SK-N-MC (cell line): ENCODE measurements around the gene RPS6KB2.

Source experiments
- DNase-seq: peaks from one replicate; pipeline ENCODE4 v3.0.0-alpha.2; 2011; ENCODE audit warnings: low read depth, low spot score
- H3K27ac ChIP-seq: fragments of 200-600 bp; sonication (generic); 2 replicates; pipeline ENCODE4 v1.5.1; 2016; ENCODE audit warnings: mixed run types
- H3K36me3 ChIP-seq: fragments of 200-600 bp; sonication (generic); 2 replicates; pipeline ENCODE4 v1.6.1; 2017; ENCODE audit warnings: antibody characterized with exemption, low read length, mixed read lengths; ENCODE audit not compliant: insufficient read depth
- H3K4me3 ChIP-seq: fragments of 200-600 bp; sonication (generic); 2 replicates; pipeline ENCODE4 v1.5.1; 2016
- H3K9ac ChIP-seq: fragments of 200-600 bp; sonication (generic); 2 replicates; pipeline ENCODE4 v1.8.0; 2017; ENCODE audit warnings: mixed run types, mixed read lengths; ENCODE audit not compliant: insufficient read length
- H3K9me3 ChIP-seq: fragments of 200-600 bp; sonication (generic); 2 replicates; pipeline ENCODE4 v1.6.1; 2017; ENCODE audit warnings: low read depth, mild to moderate bottlenecking, antibody characterized with exemption, low read length, moderate library complexity, mixed read lengths
- EZH2 ChIP-seq: fragments of 200-600 bp; sonication (generic); IDR thresholded peaks from one replicate; pipeline ENCODE4 v1.6.1; 2017; ENCODE audit warnings: antibody characterized with exemption
- FOXP2 ChIP-seq: optimal IDR thresholded peaks from 2 replicates; pipeline ENCODE3; 2011; ENCODE audit warnings: mild to moderate bottlenecking, moderate library complexity; ENCODE audit not compliant: insufficient read depth; ENCODE audit errors: extremely low read length, control extremely low read depth
- POLR2AphosphoS5 ChIP-seq: IDR thresholded peaks from 2 replicates; pipeline ENCODE4 v1.6.1; 2012; ENCODE audit warnings: mild to moderate bottlenecking, low read depth, low read length, borderline replicate concordance

The RPS6KB2 gene

GRCh38 chr11:67387518-67387917, 40.8 kb upstream of the RPS6KB2 start:
- H3K9me3 ChIP-seq: no peaks in the 10 kb centered on the region
- no peak overlapping the region for H3K4me3 ChIP-seq
- H3K9ac ChIP-seq: no peak overlapping the region
- no peaks in the 10 kb centered on the region for H3K36me3 ChIP-seq
- H3K27ac ChIP-seq: no peak overlapping the region
- DNase-seq: no peak
- TF ChIP-seq FOXP2 (no peak), POLR2AphosphoS5 (no peak), EZH2 (no peak)

GRCh38 chr11:67389477-67389876, 38.8 kb upstream of the RPS6KB2 start:
- H3K9ac ChIP-seq: no peak overlapping the region
- no peaks in the 10 kb centered on the region for H3K9me3 ChIP-seq
- H3K4me3 ChIP-seq: no peak overlapping the region
- H3K36me3 ChIP-seq: peaks cover 10% of the 10 kb centered on the region; the same call in 1 of the 2 replicates
- DNase-seq: no peak
- TF ChIP-seq POLR2AphosphoS5 (no peak), EZH2 (no peak), FOXP2 (no peak)
- H3K27ac ChIP-seq: no peak overlapping the region

GRCh38 chr11:67390947-67391303, 37.4 kb upstream of the RPS6KB2 start:
- no peak for TF ChIP-seq EZH2
- no peak for TF ChIP-seq POLR2AphosphoS5
- no peak for TF ChIP-seq FOXP2
- H3K9me3 ChIP-seq: no peaks in the 10 kb centered on the region
- peak overlapping the region; percentile 91 for H3K27ac ChIP-seq
- H3K4me3 ChIP-seq: peak overlapping the region; percentile 99
- H3K36me3 ChIP-seq: peaks cover 15% of the 10 kb centered on the region; the same call in 1 of the 2 replicates
- no peak for DNase-seq
- H3K9ac ChIP-seq: peak overlapping the region; percentile 99

GRCh38 chr11:67391304-67392182, 36.8 kb upstream of the RPS6KB2 start, which contains the start of gene RAD9A:
RAD9A (plus strand) TSS chr11:67391986; CDS start chr11:67392045, 59 bp downstream.
- Histone ChIP-seq H3K36me3 (peaks cover 20% of the 10 kb centered on the region; the same call in 1 of the 2 replicates), H3K4me3 (peak within 1 kb of the TSS; percentile 99)

GRCh38 chr11:67392183-67392715, 36.0 kb upstream of the RPS6KB2 start:
- H3K9ac ChIP-seq: peak overlapping the region; percentile 99
- peaks cover 27% of the 10 kb centered on the region; the same call in 1 of the 2 replicates for H3K36me3 ChIP-seq
- H3K9me3 ChIP-seq: no peaks in the 10 kb centered on the region
- peak overlapping the region; percentile 99 for H3K4me3 ChIP-seq
- no peak for DNase-seq
- TF ChIP-seq POLR2AphosphoS5 (no peak), EZH2 (no peak), FOXP2 (no peak)
- no peak overlapping the region for H3K27ac ChIP-seq

More at GRCh38 chr11:67391304-67392182, 36.8 kb upstream of the RPS6KB2 start, which contains the start of gene RAD9A:
- TF ChIP-seq FOXP2 (no peak), POLR2AphosphoS5 (peak; percentile 92)
- Histone ChIP-seq H3K27ac (peak within 1 kb of the TSS; percentile 91), H3K9ac (peak within 1 kb of the TSS; percentile 99), H3K9me3 (no peaks in the 10 kb centered on the region)
- DNase-seq: peak; percentile 32

GRCh38 chr11:67393437-67393836, 34.9 kb upstream of the RPS6KB2 start:
- no peaks in the 10 kb centered on the region for H3K9me3 ChIP-seq
- H3K9ac ChIP-seq: no peak overlapping the region
- H3K4me3 ChIP-seq: no peak overlapping the region
- no peak overlapping the region for H3K27ac ChIP-seq
- peaks cover 39% of the 10 kb centered on the region for H3K36me3 ChIP-seq
- DNase-seq: no peak
- TF ChIP-seq POLR2AphosphoS5 (no peak), FOXP2 (no peak)

- H3K9me3 ChIP-seq: no peaks in the 10 kb centered on the region
- H3K4me3 ChIP-seq: no peak overlapping the region
- peaks cover 44% of the 10 kb centered on the region for H3K36me3 ChIP-seq
- no peak for DNase-seq
- no peak overlapping the region for H3K27ac ChIP-seq
- no peak overlapping the region for H3K9ac ChIP-seq
- TF ChIP-seq FOXP2: no peak
- TF ChIP-seq POLR2AphosphoS5: no peak
- no peak for TF ChIP-seq EZH2
These were observed 34.3 kb upstream of the RPS6KB2 start for GRCh38 chr11:67393990-67394389.

- H3K9ac ChIP-seq: no peak overlapping the region
- no peaks in the 10 kb centered on the region for H3K9me3 ChIP-seq
- no peak overlapping the region for H3K27ac ChIP-seq
- peaks cover 54% of the 10 kb centered on the region for H3K36me3 ChIP-seq
- H3K4me3 ChIP-seq: no peak overlapping the region
- TF ChIP-seq EZH2: no peak
- TF ChIP-seq FOXP2: no peak
- TF ChIP-seq POLR2AphosphoS5: no peak
- no peak for DNase-seq
These were observed 32.6 kb upstream of the RPS6KB2 start for GRCh38 chr11:67395555-67396258.

- Histone ChIP-seq H3K36me3 (peaks cover 54% of the 10 kb centered on the region), H3K4me3 (no peak overlapping the region), H3K9me3 (no peaks in the 10 kb centered on the region), H3K27ac (no peak overlapping the region), H3K9ac (no peak overlapping the region)
- DNase-seq: no peak
- TF ChIP-seq POLR2AphosphoS5 (no peak), EZH2 (no peak), FOXP2 (no peak)
These were observed 32.1 kb upstream of the RPS6KB2 start for GRCh38 chr11:67396259-67396581.
